Right lung (tissue), 5 donors: ENCODE results near the gene BMI1. TPM values are rescaled to one million over a fixed set of nuclear protein-coding genes. Genes with fewer than 3 reads are reported as not detected.

Experiments used
- DNase-seq, 2 donors: peaks; one replicate each; pipeline ENCODE4 v3.0.0-alpha.2; 2013
- polyA plus RNA-seq, 5 donors: library from polyadenylated mRNA; unstranded; fragments of 120-200 nt; gene quantifications; one replicate each; pipeline versions ENCODE4 v1.2.1 to v1.2.3, GENCODE V29; 2013; ENCODE audit warnings: inconsistent platforms in 1 of 5, low replicate concordance in 1 of 5; ENCODE audit not compliant: insufficient read length in 5 of 5, insufficient read depth in 1 of 5

Gene BMI1
- polyA plus RNA-seq, 5 donors: 78.5 to 127 (median 108) TPM

GRCh38 chr10:22365233-22365632 is 44.3 kb downstream of the BMI1 start:
- no peak for DNase-seq

GRCh38 chr10:22365644-22366434 is 44.9 kb downstream of the BMI1 start:
- no peak for DNase-seq

- no peak for DNase-seq
These were observed 45.5 kb downstream of the BMI1 start for GRCh38 chr10:22366435-22366703.

- DNase-seq: no peak
These were observed 45.9 kb downstream of the BMI1 start for GRCh38 chr10:22366771-22367170.

- DNase-seq: no peak
These were observed 46.6 kb downstream of the BMI1 start for GRCh38 chr10:22367471-22367870.

GRCh38 chr10:22368402-22368801 is 47.5 kb downstream of the BMI1 start:
- no peak for DNase-seq

GRCh38 chr10:22368981-22369380 is 48.1 kb downstream of the BMI1 start:
- no peak for DNase-seq

- no peak for DNase-seq
These were observed 48.7 kb downstream of the BMI1 start for GRCh38 chr10:22369434-22370072.

- no peak for DNase-seq
These were observed 49.4 kb downstream of the BMI1 start for GRCh38 chr10:22370320-22370719.

GRCh38 chr10:22372298-22372697 is 51.4 kb downstream of the BMI1 start:
- DNase-seq: no peak

- no peak for DNase-seq
These were observed 52.0 kb downstream of the BMI1 start for GRCh38 chr10:22372917-22373316.

GRCh38 chr10:22374489-22375126 is 53.7 kb downstream of the BMI1 start:
- no peak for DNase-seq

GRCh38 chr10:22379059-22379458 is 58.2 kb downstream of the BMI1 start:
- no peak for DNase-seq

Other genes with a start within 250 kb of the BMI1 start
- under 1 TPM in 1 of 5 donors, not detected in 4; 0.09 TPM for gene EBLN1, start 103.1 kb upstream of the BMI1 start, polyA plus RNA-seq
- 10 to 100 TPM; 70.5 to 97.5 (median 81.2) TPM for gene COMMD3, start 4.7 kb upstream of the BMI1 start, polyA plus RNA-seq
- gene SPAG6, start 24.4 kb downstream of the BMI1 start, polyA plus RNA-seq: 10 to 100 TPM in 1 of 5 donors, 1 to 10 TPM in 4; 1.9 to 14.0 (median 8.6) TPM